GM18526 (cell line): ENCODE data around the gene PRAME.

Experiments used
- POLR2A ChIP-seq: IDR thresholded peaks from 3 replicates; pipeline ENCODE4 v1.6.1; 2011; ENCODE audit not compliant: insufficient read length; ENCODE audit errors: extremely low read depth

The PRAME gene

DNA sequence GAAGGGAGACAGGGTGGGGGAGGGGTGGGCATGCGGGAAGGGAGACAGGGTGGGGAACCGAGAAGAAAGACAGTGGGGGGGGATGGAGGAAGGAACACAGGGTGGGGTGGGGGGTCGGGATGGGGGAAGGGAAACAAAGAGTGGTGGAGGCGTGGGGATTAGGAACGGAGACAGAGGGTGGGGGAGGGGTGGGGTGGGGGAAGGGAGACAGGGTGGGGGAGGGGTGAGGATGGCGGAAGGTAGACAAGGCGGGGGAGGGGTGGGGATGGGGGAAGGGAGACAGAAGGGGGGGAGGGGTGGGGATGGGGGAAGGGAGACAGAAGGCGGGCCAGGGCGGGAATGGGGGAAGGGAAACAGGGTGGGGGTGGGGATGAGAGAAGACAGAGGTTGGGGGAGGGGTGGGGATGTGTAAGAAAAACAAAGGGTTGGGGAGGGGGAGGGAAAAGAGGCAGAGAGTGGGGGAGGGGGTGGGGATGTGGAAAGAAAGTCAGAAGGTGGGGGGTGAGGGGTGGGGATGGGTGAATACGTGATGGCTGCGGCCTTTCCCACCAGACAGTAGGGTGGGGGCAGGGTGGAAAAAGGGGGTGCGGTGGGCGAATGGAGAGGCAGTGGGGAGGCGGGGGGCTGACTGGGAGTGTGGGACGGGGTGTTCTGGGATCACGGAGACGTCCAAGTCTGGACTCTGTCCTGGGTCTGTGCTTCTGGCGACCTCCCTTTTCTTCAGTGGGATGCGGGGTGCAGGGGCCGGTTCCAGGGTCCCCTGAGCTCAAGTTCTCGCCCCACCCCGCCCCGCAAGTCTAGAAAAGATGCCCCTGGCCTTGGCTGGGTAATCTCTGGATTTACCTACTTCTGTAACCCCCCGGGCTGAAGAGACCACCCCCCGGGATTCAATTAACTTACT, 744 bp downstream of the PRAME start:
- no peak for TF ChIP-seq POLR2A

DNA sequence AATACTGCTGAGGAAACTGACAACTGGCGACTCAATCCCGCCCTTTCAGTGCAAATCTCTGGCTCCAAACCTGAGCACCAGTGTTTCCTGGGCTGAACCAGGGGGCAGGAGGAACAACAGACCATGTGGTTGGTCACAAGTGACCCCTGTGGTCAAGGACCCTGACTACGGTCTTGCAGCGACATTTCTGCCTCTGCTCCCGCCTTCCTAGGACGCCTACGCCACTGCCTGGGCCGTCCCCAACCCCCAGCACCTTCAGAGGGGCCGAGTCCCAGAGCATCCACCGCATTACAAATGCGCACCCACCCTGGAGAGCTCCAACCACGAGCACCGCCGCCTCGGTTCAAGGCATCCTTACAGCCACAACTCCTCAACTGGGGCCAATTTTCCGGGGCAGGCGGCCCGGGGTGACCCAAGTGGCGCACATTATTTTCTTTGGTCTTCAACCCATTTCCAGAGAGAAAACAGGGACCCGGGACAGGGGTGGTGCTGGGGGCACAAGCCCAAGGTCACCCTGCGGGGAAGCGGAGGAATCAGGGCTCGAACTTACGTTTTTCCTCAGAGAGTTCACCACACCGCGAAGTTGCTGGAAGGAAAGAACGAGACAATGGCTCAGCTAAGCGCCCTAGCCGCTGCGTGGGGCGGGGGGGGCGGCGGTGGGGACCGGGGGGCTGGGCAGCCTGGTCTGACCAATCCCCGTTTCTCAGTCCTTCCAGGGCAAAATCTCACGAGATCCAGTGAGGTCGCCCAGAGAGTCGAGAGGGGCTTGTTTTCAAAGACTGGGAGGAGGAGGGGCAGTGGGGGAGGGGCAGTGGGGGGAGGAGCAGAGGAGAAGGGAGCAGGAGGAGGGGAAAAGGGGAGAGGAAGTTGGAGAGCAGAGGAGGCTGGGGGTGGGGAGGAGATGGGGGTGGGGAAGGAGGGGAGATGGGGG, 1.8 kb downstream of the PRAME start:
- TF ChIP-seq POLR2A = no peak

DNA sequence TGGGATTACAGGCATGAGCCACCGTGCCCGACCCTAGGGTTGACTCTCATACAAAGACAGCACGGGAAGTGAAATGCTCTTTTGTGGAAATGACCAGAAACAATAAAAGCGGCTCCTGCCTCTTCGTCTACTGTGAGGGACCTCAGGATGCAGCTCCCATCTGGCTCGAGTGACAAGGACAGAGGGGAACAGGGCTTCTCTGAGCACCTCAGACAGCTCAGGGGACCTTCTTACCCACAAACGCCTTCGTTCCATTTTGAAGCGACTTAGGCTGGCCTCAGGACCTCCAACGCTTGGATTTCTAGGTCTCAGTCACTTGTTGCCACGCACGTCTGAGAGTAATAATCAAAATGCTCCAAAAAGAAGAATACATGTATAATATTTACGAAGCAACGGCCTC, 2.5 kb downstream of the PRAME start:
- no peak for TF ChIP-seq POLR2A

DNA sequence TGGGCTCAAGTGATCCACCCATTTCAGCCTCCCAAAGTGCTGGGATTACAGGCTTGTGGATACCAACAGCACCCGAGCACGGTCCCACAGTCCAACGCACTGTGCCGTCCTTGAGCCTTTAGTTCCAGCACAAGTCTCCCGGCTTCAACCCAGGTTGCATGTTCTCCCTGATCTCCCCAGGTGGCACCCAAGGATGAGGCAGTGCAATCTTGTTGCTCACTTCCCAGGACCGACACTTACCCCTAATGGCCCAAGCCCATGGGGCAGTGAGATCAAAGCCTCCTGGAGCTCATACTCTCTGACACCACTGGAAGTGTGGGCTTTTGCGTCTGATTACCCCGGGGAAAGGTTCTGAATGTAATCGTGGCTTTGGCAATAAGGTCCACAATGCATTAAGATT, 3.5 kb downstream of the PRAME start:
- TF ChIP-seq POLR2A = no peak

DNA sequence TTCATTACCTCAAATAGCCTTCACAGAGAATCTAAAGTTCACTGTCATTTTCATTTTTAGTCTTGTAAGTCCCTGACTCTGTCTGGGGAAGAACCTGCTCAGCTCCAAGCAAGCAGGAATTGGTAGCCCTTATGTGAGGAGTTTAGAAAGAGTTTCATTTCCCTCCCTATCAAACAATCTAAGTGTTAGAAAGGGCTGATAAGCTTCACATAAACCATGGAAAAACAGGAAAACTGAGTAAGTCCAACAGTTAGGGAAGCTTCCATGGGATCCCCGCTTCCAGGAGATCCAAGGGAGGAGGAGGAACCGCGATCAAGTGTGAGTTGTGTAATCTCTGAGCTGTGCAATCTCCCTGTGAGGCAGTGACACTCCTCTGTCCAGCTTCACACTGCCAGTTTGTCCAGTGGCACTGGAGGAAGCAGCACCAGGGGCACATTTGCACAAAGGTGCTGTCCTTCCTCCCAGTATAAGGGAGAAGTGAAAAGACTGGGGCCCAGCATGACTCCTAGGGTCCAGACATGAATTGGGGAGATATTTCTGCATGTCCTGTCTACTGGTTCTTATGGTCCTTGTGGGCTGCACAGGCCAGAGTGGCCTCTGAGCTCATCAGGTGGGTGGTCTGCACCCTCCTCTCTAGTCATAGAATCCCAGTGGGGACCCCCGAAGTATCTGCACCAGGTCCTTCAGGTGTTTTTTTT, 4.3 kb downstream of the PRAME start:
- no peak for TF ChIP-seq POLR2A

DNA sequence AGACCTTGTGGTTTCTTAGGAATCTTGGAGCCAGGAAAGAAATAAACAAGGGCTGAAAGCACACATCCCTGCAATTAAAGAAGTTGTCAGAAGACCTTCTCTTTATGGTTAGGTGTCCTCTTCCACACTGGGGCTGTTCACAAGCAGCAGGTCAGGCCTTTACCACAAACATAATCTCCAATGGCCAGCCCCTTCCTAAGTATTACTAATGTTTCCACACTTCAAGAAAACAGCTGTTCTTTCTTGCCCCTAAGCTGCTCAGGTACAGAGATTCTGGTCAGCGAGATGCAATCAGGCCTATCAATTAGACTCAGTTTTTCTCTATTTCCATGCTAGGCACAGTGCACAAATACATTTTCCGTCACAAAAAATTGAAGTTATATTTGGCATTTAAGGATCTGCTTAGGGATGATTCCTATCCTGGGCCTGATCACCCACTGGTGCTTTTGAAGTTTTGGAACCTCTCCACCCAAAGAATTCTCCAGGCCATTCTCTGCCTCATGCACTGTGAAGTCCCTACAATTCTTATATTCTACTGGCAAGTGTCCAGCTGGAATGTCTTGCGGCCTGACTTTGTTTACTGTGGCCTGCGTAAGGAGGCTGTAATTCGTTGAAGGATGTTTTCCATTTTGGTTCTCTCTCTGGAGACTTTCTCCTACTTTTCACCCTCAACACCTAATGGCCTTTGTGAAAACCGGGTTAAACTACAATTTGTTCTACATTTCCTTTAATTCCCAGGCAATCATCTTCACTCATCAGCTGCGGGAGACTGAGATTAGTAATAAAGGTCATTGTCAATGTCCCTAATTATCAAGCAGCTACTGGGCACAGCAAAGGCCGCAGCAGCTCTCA, 5.1 kb downstream of the PRAME start:
- no peak for TF ChIP-seq POLR2A

DNA sequence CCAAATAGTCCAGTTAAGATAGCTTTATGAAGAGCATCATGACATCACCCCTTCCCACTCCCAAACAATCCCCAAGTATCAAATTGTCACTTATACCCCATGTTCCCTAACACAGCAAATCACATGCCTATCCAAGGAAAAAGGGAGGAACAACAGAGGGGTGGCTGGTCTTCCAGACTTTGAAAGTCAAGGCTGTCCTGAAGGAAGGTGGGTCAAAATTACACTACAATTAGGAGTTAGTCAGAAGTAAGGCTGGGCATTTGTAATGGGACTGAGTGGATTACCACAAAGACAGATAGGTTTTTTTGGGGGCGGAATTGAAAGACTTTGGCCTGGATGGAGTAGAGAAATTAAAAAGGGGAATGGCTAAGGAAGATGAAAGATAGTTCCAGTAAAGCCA, 5.9 kb downstream of the PRAME start:
- no peak for TF ChIP-seq POLR2A

DNA sequence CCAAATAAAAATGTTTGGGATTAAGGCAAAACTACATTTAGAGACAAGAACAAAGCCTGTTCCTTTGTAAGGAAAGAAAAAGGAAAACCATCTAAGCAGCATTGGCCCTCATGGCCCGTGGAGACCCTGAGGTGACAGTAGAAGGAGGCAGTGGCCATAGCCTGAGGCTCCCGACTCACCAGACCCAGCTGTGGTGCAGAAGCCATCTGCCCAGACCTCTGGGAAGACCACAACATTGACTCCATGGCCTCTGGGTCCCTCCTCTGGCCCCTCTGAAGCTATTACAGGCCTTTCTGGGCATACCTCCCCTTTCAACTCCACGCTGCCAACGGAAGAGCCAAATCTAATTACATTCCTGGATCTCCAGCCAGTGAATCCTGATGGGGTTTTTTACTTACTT, 6.4 kb downstream of the PRAME start:
- TF ChIP-seq POLR2A = no peak

DNA sequence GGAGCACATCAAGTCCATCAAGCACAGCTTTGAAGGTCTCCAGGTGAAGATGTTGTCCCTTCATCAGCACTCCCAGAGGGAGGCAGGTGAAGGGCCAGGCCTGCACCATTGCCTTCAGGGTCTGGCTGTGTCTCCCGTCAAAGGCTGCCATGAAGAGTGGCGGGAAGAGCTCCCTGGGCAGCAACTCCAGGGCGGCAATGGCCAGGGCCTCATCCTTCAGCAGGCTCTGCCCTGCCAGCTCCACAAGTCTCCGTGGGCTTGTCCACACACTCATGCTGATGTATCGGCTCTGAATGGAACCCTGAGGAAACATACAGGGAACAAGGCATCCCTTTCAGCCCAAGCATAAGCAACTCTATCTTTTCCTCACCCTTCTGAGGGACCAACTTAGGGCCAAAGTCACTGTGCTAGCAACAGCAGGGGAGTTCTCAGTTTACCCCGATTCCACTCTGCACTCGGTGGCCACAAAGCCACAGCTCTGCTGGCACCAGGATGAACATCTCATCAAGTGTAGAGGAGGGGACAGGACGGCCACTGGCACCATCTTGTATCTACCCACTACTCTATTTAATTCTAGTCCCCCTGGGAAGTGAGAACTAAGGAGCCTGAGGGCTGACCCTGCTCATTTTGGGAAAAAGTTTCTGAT, 8.2 kb downstream of the PRAME start:
- no peak for TF ChIP-seq POLR2A

DNA sequence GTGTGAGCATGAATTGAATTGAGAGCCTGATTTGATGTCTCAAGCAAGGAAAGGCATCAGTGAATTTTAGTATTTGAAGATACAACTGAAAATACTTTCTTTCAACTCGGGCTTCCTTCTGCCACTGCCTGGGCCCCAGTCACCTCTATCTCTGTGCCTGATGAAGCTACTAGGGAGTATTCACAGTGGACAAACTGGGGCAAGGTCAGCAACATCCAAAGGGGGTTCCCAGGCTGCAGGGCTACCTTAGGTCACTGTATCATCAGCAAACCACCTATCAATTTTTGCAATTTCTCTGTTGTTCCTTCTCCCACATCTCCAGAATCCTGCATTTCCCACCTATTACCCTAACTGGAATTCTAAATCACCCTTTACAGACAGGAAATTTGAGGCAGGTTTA, 10.2 kb downstream of the PRAME start:
- TF ChIP-seq POLR2A = no peak

DNA sequence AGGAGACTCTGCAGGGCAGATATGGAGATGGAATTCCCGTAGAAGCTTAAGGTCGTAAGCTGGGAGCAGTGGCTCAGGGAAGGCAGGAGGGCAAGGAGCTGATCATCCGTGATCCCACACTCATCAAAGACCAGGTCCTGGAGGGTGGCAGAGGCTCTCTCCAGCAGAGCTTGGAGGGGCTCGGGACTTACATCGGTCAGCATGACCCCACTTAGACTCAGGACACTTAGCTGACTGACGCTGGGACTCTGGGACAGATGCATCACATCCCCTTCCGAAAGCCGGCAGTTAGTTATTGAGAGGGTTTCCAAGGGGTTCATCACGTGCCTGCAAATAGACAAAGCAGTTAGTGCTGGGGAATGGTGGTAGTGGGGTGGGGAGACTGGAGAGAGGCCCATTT, 10.7 kb downstream of the PRAME start:
- TF ChIP-seq POLR2A = no peak

DNA sequence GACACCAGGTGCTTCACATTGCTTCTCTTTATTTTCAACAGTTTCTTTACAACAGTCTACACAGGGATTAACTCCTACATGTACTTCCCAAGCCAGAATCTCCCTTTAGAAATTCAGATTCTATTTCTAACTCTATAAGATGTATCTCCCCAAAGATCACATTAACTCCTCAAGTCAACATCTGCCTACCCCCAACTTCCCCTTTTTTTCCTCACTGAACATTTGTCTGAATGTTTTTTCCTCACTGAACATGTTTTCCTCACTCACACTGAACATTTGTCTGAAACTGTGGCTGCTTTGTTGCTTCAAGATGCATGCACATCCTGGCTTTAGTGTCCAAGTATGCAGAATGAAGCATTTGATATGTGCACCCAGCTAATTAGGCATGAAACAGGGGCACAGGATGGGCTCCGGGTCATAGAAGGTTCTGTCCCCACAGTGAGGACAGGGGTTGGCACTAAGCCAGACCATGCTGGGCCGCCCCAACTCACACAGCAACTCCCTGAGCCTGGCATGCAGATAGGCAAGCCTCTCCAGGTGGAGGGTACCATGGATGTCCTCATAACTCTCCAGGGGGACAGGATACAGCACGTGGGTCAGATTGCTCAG, 11.3 kb downstream of the PRAME start:
- no peak for TF ChIP-seq POLR2A

DNA sequence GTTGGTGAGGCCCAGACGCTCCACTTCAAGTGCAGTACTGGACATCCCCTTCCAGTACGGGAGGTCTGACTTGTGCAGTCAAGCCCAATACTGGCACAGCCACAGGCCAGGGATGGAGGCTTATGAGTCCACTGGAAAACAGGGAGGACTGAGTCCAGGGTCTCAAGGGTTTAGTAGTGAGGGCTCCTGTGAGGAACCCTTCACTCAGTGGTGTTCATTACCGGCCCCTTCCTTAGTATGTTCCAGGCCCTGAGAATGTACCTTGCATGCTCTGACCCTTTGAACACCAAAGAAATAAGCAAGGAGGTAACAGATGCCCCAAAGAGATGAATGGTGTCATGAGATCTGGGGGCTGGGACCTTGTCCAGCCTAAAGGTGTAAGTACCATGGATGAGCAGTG, 11.8 kb downstream of the PRAME start:
- no peak for TF ChIP-seq POLR2A

DNA sequence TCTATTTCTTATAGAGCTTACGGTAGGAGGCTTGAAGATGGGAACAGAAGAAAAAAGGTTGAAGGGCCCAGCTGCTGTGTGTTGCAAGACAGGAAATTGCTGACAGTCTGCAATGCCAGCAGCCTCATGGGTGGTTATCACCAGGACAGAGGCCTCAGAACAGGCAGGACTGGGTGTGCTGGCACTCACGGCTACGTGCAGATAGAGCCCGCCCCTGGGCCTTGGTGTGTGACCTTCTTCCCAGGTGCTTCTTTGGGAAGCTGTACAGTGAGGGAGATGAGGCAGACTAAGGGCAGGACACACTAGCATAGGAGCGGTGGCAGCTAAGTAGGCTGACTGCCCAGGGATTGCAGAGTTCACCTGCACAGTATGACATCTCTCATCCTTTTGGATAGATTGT, 12.6 kb downstream of the PRAME start:
- TF ChIP-seq POLR2A = no peak
